Left ventricle myocardium inferior (tissue), 1 donor: ENCODE measurements around the gene CSMD2. TPM values are rescaled to one million over a fixed set of nuclear protein-coding genes. Genes with fewer than 3 reads are reported as not detected.
"Not testable (repeated sequence)": the region's sequence is repeated elsewhere in the genome, so short reads cannot be mapped to it uniquely, and the experiment has no call there.

Source experiments
- DNase-seq: peaks from one replicate; pipeline ENCODE4 v3.0.0-alpha.2; 2020
- H3K27ac ChIP-seq: fragments of 200-600 bp; replicated peaks from 2 replicates; pipeline ENCODE4 v1.8.0; 2021
- H3K27me3 ChIP-seq: fragments of 200-600 bp; 2 replicates; pipeline ENCODE4 v1.8.0; 2021; ENCODE audit warnings: low read depth
- H3K36me3 ChIP-seq: fragments of 200-600 bp; 2 replicates; pipeline ENCODE4 v1.8.0; 2021
- H3K4me1 ChIP-seq: fragments of 200-600 bp; 2 replicates; pipeline ENCODE4 v1.8.0; 2021
- H3K4me3 ChIP-seq: fragments of 200-600 bp; 2 replicates; pipeline ENCODE4 v1.8.0; 2021; ENCODE audit warnings: mild to moderate bottlenecking, moderate library complexity
- H3K9me3 ChIP-seq: fragments of 200-600 bp; replicated peaks from 2 replicates; pipeline ENCODE4 v1.8.0; 2021
- intact Hi-C: fragments of 100-400 bp; cut with micrococcal nuclease; formaldehyde crosslinking; loops from one replicate; pipeline ENCODE4 v1.11.0; 2022
- total RNA-seq: library from RNA; stranded (reverse); fragmentation: NEBNext Ultra II Directional; extraction: Animal tissue kit (Norgen Biotek cat#: 25700); gene quantifications from one replicate; pipeline ENCODE4 v1.2.1, GENCODE V29; 2021
- TF ChIP-seq, protein P1 (sequence below): fragments of 200-600 bp; IDR thresholded peaks from 2 replicates; pipeline ENCODE4 v1.8.0; 2021; ENCODE audit warnings: antibody characterized with exemption, mild to moderate bottlenecking, borderline replicate concordance
- donor health status: DM: no; HTN: yes; CAD: no; lungs with severe emphysema.

Gene CSMD2
- total RNA-seq, 1 donor from 2014 or later: 0.14 TPM

DNA sequence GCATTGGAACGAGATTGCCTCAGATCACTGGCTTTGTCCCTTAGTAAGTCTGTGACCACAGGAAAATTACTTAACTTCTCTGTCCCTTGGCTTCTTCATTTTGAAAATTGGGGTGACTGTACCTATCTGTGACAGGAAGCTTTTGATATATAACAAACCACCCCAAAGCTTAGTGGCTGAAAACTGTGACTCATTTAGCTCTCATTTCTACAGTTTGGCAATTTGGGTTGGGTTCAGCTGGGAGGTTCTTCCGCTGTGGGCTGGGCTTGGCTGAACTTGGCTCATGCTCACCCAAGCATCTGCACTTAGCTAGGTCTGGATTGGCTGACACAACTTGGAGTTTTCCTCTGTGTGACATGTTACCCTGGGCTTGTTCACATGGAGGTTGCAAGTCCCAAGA, 25.7 kb upstream of the CSMD2 start:
- H3K9me3 ChIP-seq: peaks cover 16% of the 10 kb centered on the region

DNA sequence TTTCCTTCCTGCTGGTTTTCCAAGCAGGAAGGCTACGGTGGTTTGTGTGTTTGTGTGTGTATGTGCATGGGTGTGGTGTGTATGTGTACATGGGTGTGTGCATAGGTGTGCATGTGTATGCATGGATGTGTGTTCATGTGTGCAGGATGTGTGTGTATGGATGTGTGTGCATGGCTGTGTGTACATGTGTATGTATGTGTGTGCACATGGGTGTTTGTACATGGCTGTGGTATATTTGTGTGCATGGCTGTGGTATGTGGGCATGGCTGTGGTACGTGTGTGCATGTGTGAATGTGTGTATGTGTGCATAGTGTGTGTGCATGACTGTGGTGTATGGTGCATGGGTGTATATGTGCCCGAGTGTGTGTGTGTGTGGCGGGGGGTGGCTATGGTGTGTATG, 24.0 kb upstream of the CSMD2 start:
- DNase-seq: no peak
- H3K4me3 ChIP-seq: no peak overlapping the region
- TF ChIP-seq, protein P1, sequence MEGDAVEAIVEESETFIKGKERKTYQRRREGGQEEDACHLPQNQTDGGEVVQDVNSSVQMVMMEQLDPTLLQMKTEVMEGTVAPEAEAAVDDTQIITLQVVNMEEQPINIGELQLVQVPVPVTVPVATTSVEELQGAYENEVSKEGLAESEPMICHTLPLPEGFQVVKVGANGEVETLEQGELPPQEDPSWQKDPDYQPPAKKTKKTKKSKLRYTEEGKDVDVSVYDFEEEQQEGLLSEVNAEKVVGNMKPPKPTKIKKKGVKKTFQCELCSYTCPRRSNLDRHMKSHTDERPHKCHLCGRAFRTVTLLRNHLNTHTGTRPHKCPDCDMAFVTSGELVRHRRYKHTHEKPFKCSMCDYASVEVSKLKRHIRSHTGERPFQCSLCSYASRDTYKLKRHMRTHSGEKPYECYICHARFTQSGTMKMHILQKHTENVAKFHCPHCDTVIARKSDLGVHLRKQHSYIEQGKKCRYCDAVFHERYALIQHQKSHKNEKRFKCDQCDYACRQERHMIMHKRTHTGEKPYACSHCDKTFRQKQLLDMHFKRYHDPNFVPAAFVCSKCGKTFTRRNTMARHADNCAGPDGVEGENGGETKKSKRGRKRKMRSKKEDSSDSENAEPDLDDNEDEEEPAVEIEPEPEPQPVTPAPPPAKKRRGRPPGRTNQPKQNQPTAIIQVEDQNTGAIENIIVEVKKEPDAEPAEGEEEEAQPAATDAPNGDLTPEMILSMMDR: no peak
- H3K27ac ChIP-seq: no peak overlapping the region
- intact Hi-C loops: no loop called here
- no peaks in the 10 kb centered on the region for H3K36me3 ChIP-seq
- H3K9me3 ChIP-seq: peaks cover 16% of the 10 kb centered on the region
- H3K4me1 ChIP-seq: no peaks in the 10 kb centered on the region
- H3K27me3 ChIP-seq: peaks cover 66% of the 10 kb centered on the region

More for the DNA sequence above, 25.7 kb upstream of the CSMD2 start:
- no peak overlapping the region for H3K4me3 ChIP-seq
- H3K27me3 ChIP-seq: peaks cover 62% of the 10 kb centered on the region
- H3K36me3 ChIP-seq: no peaks in the 10 kb centered on the region
- TF ChIP-seq, protein P1: no peak
- intact Hi-C loops: no loop called here
- no peak for DNase-seq
- H3K27ac ChIP-seq: no peak overlapping the region
- H3K4me1 ChIP-seq: no peaks in the 10 kb centered on the region

DNA sequence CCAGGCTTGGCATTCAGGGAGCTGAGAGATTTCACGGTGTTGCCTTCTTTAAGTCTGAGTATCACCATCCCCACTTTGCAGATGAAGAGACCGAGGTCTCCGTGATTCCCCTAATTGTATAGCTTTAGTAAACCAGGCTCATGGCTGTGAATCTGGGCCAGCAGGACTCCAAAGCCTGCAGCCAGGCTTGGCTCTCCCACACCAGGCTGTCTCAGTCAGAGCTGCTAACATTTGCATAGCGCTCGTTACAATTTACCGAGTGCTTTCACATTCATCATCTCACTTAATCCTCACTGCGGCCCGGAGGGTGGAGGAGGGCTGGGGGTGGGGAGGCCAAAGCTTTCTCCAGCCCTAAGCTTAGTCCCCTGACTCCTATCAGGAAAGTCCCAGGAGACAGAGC, 23.4 kb upstream of the CSMD2 start:
- Histone ChIP-seq H3K36me3 (no peaks in the 10 kb centered on the region), H3K27me3 (peaks cover 70% of the 10 kb centered on the region), H3K4me3 (no peak overlapping the region), H3K27ac (no peak overlapping the region), H3K9me3 (peaks cover 16% of the 10 kb centered on the region), H3K4me1 (no peaks in the 10 kb centered on the region)
- TF ChIP-seq, protein P1: no peak
- no peak for DNase-seq
- intact Hi-C loops: no loop called here

DNA sequence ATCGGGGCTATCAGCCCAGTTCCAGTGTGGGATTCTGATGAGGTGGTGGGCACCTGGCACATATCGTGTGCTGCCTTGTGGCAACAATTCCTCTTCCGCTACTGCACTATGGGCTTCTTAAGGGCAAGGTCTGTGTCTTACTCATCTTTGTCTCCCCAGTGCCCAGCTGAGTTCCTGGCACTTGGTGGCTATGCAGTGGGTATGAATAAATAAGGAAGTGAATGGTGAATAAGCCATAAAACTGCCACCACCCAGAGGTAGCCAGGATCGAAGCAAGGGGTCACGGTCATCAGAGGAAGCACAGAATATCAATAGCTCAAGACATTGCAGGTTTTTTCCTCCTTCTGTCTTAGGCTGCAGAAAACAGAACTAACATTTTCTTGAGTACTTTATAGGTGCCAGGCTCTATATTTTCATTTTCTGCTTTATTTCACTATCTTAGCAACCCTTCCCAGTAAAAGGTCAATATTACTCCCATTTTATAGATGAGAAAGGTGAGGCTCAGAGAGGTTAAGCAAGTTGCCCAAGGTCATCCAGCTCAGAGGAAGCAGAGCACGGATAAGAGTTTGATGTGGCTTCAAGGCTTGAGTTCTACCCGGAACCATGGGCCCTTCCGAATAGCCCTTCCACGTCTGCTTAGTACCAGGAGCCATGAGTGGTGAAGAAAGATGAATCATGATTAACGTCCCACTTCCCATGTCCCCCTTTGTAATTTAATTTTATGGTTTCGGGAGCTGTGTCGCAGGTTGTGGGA, 21.9 kb upstream of the CSMD2 start:
- TF ChIP-seq, protein P1: no peak
- intact Hi-C loops: no loop called here
- H3K27me3 ChIP-seq: peaks cover 80% of the 10 kb centered on the region
- no peaks in the 10 kb centered on the region for H3K36me3 ChIP-seq
- no peaks in the 10 kb centered on the region for H3K4me1 ChIP-seq
- peaks cover 16% of the 10 kb centered on the region for H3K9me3 ChIP-seq
- H3K4me3 ChIP-seq: no peak overlapping the region
- no peak for DNase-seq
- no peak overlapping the region for H3K27ac ChIP-seq

DNA sequence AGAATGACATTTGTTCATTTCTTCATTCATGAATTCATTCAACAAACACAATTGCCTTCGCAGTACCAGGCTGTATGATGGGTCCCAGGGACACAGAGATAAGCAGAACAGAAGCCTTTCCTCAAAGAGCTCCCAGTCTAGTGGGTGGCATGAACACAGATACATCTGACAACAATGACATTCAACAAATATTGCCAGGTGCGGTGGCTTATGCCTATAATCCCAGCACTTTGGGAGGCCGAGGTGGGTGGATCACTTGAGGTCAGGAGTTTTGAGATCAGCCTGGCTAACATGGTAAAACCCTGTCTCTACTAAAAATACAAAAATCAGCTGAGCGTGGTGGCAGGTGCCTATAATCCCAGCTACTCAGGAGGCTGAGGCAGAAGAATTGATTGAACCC, 18.4 kb upstream of the CSMD2 start:
- intact Hi-C loops, H3K27ac ChIP-seq, H3K9me3 ChIP-seq, DNase-seq, H3K4me1 ChIP-seq, H3K36me3 ChIP-seq, H3K4me3 ChIP-seq: not testable (repeated sequence)
- H3K27me3 ChIP-seq: peaks cover 92% of the 10 kb centered on the region

DNA sequence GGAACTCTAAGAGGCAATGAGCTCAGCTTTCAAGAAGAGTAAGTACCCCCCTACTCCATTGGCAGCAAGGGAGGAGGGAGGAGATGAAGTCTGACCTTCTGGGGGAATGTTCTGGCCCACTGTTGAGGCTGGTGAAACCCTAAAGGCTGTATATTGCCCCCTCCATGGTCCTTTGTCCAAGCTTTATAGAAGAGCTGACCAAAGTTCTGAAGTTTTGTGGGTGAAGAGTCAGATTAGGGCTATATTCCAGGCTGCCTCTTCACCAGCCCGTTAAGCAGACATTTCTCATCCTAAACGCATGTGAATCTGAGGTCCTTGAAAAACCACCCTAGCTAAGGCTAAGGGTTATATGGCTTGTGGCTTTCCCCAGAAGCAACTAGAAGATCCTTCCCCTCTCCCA, 13.0 kb upstream of the CSMD2 start:
- TF ChIP-seq, protein P1: no peak
- peaks cover 98% of the 10 kb centered on the region for H3K27me3 ChIP-seq
- H3K4me1 ChIP-seq: peaks cover 4% of the 10 kb centered on the region
- H3K4me3 ChIP-seq: no peak overlapping the region
- no peak overlapping the region for H3K27ac ChIP-seq
- no peaks in the 10 kb centered on the region for H3K9me3 ChIP-seq
- intact Hi-C loops: no loop called here
- no peaks in the 10 kb centered on the region for H3K36me3 ChIP-seq
- no peak for DNase-seq
